Measurements from ENCODE around the gene BCL7A. TPM values are rescaled to one million over a fixed set of nuclear protein-coding genes. Genes with fewer than 3 reads are reported as not detected.

Gene BCL7A
- total and polyA plus RNA-seq, 10 of the 15 experiments (the other 5 are each of a cell fraction or from before 2014, with no cell fraction given): 0.37 to 17.2 (median 11.7) TPM

DNA sequence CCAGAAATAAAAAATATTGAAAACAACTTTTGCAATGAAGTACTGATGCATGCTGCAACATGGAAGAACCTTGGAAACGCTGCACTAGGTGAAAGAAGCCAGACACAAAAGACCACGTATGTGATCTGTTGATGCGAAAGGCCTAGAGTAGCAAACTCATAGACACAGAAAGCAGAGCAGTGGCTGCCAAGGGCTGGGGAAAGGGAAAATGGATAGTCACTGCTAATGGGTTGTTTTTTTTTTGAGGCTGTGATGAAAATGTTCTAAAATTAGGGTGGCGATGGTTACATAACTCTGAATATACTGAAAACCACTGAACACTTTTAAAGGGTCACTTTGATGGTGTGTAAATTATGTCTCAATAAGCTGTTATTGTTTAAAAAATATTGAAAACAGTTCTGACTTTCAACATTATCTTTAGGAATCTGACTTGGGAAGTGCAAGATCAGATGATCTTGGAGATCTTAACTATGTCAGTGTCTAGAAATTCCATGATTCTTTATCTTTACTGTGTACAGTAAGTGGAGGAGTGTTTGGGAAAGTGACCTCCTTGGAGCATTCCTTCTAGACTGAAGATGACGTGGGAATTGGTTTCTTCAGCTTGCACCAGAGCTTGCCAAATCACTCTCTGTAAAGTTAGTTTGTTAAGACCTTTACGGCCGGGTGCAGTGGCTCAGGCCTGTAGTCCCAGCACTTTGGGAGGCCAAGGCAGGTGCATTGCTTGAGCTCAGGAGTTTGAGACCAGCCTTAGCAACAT is 69.3 kb downstream of the BCL7A start (continued):
- TF ChIP-seq, protein P1, sequence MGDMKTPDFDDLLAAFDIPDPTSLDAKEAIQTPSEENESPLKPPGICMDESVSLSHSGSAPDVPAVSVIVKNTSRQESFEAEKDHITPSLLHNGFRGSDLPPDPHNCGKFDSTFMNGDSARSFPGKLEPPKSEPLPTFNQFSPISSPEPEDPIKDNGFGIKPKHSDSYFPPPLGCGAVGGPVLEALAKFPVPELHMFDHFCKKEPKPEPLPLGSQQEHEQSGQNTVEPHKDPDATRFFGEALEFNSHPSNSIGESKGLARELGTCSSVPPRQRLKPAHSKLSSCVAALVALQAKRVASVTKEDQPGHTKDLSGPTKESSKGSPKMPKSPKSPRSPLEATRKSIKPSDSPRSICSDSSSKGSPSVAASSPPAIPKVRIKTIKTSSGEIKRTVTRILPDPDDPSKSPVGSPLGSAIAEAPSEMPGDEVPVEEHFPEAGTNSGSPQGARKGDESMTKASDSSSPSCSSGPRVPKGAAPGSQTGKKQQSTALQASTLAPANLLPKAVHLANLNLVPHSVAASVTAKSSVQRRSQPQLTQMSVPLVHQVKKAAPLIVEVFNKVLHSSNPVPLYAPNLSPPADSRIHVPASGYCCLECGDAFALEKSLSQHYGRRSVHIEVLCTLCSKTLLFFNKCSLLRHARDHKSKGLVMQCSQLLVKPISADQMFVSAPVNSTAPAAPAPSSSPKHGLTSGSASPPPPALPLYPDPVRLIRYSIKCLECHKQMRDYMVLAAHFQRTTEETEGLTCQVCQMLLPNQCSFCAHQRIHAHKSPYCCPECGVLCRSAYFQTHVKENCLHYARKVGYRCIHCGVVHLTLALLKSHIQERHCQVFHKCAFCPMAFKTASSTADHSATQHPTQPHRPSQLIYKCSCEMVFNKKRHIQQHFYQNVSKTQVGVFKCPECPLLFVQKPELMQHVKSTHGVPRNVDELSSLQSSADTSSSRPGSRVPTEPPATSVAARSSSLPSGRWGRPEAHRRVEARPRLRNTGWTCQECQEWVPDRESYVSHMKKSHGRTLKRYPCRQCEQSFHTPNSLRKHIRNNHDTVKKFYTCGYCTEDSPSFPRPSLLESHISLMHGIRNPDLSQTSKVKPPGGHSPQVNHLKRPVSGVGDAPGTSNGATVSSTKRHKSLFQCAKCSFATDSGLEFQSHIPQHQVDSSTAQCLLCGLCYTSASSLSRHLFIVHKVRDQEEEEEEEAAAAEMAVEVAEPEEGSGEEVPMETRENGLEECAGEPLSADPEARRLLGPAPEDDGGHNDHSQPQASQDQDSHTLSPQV (IDR thresholded peaks at IDR 0.05): no peak
- TF ChIP-seq TCF3 (IDR thresholded peaks at IDR 0.05; ENCODE audit: borderline replicate concordance, insufficient read depth, low read depth, low read length) (no peak), SMAD1 (IDR thresholded peaks at IDR 0.05; ENCODE audit: low read depth, partially characterized antibody) (no peak), BCL11A (IDR thresholded peaks at IDR 0.05; ENCODE audit: low read depth, low read length) (no peak)
- TF ChIP-seq, protein P2, sequence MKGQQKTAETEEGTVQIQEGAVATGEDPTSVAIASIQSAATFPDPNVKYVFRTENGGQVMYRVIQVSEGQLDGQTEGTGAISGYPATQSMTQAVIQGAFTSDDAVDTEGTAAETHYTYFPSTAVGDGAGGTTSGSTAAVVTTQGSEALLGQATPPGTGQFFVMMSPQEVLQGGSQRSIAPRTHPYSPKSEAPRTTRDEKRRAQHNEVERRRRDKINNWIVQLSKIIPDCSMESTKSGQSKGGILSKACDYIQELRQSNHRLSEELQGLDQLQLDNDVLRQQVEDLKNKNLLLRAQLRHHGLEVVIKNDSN (IDR thresholded peaks at IDR 0.05; ENCODE audit: borderline replicate concordance, extremely low read length, insufficient read depth, low read depth, low read length): no peak

Measured in GM12878 (cell line).